ENCODE results near the gene ATF5.
"Not testable (repeated sequence)": the region's sequence is repeated elsewhere in the genome, so short reads cannot be mapped to it uniquely, and the experiment has no call there.

ATF5 gene

DNA sequence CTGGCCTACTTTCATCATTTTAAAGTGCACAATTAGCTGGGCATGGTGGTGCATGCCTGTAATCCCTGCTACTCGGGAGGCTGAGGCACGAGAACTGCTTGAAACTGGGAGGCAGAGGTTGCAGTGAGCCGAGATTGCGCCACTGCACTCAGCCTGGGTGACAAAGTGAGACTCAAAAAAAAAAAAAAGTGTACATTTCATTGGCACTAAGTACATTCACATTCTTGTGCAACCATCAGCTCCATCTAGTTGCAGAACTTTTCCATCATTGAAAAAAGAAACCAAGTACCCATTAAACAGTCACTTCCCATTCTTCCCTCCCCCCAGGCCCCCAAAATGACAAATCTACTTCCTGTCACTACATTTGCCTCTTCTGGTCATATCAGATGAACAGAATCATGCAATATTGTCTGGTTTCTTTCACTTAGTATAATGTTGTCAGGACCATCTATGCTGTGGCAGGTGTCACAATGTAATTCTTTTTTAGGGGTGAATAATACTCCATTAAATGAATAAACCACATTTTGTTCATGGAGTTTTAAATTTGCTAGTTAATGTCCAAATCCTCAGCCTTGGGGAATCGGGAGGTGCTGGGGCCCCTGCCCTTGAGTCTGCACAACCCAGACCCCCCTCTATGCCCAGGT lies 39.4 kb downstream of the ATF5 start:
- TF ChIP-seq, protein P1, sequence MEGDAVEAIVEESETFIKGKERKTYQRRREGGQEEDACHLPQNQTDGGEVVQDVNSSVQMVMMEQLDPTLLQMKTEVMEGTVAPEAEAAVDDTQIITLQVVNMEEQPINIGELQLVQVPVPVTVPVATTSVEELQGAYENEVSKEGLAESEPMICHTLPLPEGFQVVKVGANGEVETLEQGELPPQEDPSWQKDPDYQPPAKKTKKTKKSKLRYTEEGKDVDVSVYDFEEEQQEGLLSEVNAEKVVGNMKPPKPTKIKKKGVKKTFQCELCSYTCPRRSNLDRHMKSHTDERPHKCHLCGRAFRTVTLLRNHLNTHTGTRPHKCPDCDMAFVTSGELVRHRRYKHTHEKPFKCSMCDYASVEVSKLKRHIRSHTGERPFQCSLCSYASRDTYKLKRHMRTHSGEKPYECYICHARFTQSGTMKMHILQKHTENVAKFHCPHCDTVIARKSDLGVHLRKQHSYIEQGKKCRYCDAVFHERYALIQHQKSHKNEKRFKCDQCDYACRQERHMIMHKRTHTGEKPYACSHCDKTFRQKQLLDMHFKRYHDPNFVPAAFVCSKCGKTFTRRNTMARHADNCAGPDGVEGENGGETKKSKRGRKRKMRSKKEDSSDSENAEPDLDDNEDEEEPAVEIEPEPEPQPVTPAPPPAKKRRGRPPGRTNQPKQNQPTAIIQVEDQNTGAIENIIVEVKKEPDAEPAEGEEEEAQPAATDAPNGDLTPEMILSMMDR (conservative IDR thresholded peaks at IDR 0.05) = no peak
- no peak for TF ChIP-seq ZFX (IDR thresholded peaks at IDR 0.05)

DNA sequence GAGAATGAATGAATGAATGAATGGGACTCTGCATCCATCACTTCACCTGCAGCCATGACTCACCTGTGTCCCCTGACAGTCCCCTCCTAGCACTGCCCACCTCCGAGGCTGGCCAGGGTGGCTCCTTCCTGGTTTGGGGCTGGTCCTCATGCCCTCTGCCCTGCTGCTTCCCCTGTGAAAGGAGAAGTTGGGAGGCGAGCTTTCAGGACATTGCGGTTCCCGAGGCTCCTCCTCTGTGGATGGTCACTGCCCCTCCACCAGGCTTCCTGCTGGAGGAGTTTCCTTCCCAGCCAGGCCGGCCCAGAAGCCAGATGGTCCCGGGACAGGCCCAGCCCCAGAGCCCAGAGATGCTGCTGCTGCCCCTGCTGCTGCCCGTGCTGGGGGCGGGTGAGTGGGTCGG lies 40.4 kb downstream of the ATF5 start:
- not testable (repeated sequence) for H3K27ac ChIP-seq

More for the DNA sequence above, 39.4 kb downstream of the ATF5 start:
- no peak overlapping the region for H3K27ac ChIP-seq

GRCh38 chr19:49971991-49972411 lies 43.0 kb downstream of the ATF5 start:
- TF ChIP-seq, protein P1 (conservative IDR thresholded peaks at IDR 0.05) = no peak
- no peak for TF ChIP-seq ZFX (IDR thresholded peaks at IDR 0.05)
- no peak overlapping the region for H3K27ac ChIP-seq

- no peak overlapping the region for H3K27ac ChIP-seq
Observed at GRCh38 chr19:49972841-49973240, 43.8 kb downstream of the ATF5 start.

DNA sequence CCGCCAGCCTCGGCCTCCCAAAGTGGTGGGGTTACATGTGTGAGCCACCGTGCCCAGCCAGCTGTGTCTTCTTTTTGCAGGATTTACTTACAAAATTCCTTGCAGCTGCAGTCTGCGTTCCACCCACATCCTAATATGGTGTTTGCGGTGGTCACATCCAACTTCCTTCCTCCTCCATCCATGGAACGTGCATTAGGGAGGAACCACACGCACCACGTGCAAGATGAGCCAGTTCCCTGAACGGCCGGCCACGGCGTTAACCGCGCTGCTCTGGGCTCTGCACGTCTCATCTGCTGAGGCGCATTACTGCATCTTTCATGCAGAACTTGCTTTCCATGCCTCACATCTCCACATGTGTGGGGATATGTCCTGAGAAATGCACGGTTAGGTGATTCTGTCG lies 45.0 kb downstream of the ATF5 start:
- TF ChIP-seq, protein P1 (conservative IDR thresholded peaks at IDR 0.05) = no peak
- no peak for TF ChIP-seq ZFX (IDR thresholded peaks at IDR 0.05)

More at GRCh38 chr19:49972841-49973240, 43.8 kb downstream of the ATF5 start:
- TF ChIP-seq ZFX (IDR thresholded peaks at IDR 0.05) = no peak
- TF ChIP-seq, protein P1 (conservative IDR thresholded peaks at IDR 0.05) = no peak

DNA sequence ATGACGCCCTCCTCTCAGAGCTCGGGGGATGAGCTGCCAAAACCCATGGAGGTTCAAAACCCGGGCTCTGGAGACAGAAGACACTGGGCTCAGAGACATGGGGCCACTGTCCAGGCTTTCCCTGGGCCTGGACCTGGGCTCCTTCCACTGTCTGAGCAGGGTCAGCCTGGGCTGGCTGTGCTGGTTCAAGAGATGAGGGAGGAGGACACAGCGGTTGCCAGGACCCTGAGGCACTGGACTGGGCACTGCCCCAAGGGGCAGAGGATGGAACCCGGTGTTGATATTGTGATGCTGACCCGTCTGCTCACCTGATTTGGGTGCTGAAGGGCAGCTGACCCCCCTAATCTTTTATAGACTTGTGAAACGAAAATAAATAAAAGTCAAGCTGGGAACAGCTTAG lies 46.0 kb downstream of the ATF5 start:
- no peak for TF ChIP-seq ZFX (IDR thresholded peaks at IDR 0.05)
- TF ChIP-seq, protein P1 (conservative IDR thresholded peaks at IDR 0.05) = no peak
- no peak overlapping the region for H3K27ac ChIP-seq

More for the DNA sequence above, 45.0 kb downstream of the ATF5 start:
- H3K27ac ChIP-seq = no peak overlapping the region

GRCh38 chr19:49976496-49976895 lies 47.5 kb downstream of the ATF5 start:
- no peak for TF ChIP-seq ZFX (IDR thresholded peaks at IDR 0.05)
- TF ChIP-seq, protein P1 (conservative IDR thresholded peaks at IDR 0.05) = no peak

GRCh38 chr19:49977076-49977475 lies 48.1 kb downstream of the ATF5 start:
- H3K27ac ChIP-seq = no peak overlapping the region
- TF ChIP-seq, protein P1 (conservative IDR thresholded peaks at IDR 0.05) = no peak
- no peak for TF ChIP-seq ZFX (IDR thresholded peaks at IDR 0.05)

More at GRCh38 chr19:49976496-49976895, 47.5 kb downstream of the ATF5 start:
- H3K27ac ChIP-seq = no peak overlapping the region
